ENCODE results near the gene MED8. TPM values are rescaled to one million over a fixed set of nuclear protein-coding genes. Genes with fewer than 3 reads are reported as not detected.

Gene MED8
- total and polyA plus RNA-seq, 2 of the 8 experiments (the other 6 are each of a cell fraction or from before 2014, with no cell fraction given): 7.0 to 20.6 TPM

GRCh38 chr1:43350976-43351375 lies 38.6 kb downstream of the MED8 start (continued):
- TF ChIP-seq RNF2 (IDR thresholded peaks at IDR 0.05; ENCODE audit: borderline replicate concordance, low read depth, low read length, missing control alignments, poor library complexity, severe bottlenecking): no peak
- TF ChIP-seq YY1 (IDR thresholded peaks at IDR 0.05; ENCODE audit: low read depth, low read length): no peak
- no peak for TF ChIP-seq FOSL1 (IDR thresholded peaks at IDR 0.05; ENCODE audit: insufficient read depth, low read depth, low read length)
- TF ChIP-seq NANOG (IDR thresholded peaks at IDR 0.05; ENCODE audit: insufficient read depth, low read depth, low read length, poor library complexity, severe bottlenecking): no peak
- no peak for TF ChIP-seq HDAC2 (IDR thresholded peaks at IDR 0.05; ENCODE audit: borderline replicate concordance in 1 of 2, low read depth in 2 of 2, low read length in 2 of 2)
- no peak for TF ChIP-seq MAX (IDR thresholded peaks at IDR 0.05)
- no peak for TF ChIP-seq TCF12 (IDR thresholded peaks at IDR 0.05; ENCODE audit: low read depth, low read length)

Data from H1 (cell line).